MCF 10A (cell line): ENCODE data around the gene KIF1C. TPM values are rescaled to one million over a fixed set of nuclear protein-coding genes. Genes with fewer than 3 reads are reported as not detected.
A peak's percentile ranks its signal among the peaks of the same experiment; 100 is the strongest.

Source experiments
- BruUV-seq: library from RNA; stranded (reverse); fragments of 400-500 nt; replicated peaks from 2 replicates; lab custom pipeline; 2021; lab: Mats Ljungman, UMichigan
- CTCF ChIA-PET: fragments of 300-600 bp; sonication (Branson Sonifier 250); formaldehyde crosslinking; extraction: SDS; loops from one replicate; lab custom pipeline; 2021; ENCODE audit warnings: antibody characterized with exemption, inconsistent platforms; lab: Yijun Ruan, JAX
- POLR2A ChIA-PET: fragments of 300-600, 350-650 bp; sonication (Branson Sonifier 250); formaldehyde crosslinking; extraction: SDS; loops from one replicate; lab custom pipeline; 2020; ENCODE audit warnings: antibody characterized with exemption, inconsistent platforms; lab: Yijun Ruan, JAX
- DNase-seq: peaks from one replicate; pipeline ENCODE4 v3.0.0-alpha.2; 2018; ENCODE audit not compliant: unreplicated experiment
- H3K27ac Mint-ChIP-seq: one replicate; pipeline ENCODE4 v1.8.0; 2022; ENCODE audit warnings: mild to moderate bottlenecking, low read depth, mixed read lengths; ENCODE audit not compliant: unreplicated experiment
- H3K27me3 Mint-ChIP-seq: one replicate; pipeline ENCODE4 v1.8.0; 2022; ENCODE audit warnings: mixed read lengths; ENCODE audit not compliant: insufficient read depth, unreplicated experiment
- H3K36me3 Mint-ChIP-seq: one replicate; pipeline ENCODE4 v1.8.0; 2022; ENCODE audit warnings: mild to moderate bottlenecking, moderate library complexity, mixed read lengths; ENCODE audit not compliant: insufficient read depth, unreplicated experiment
- H3K4me1 Mint-ChIP-seq: one replicate; pipeline ENCODE4 v1.8.0; 2022; ENCODE audit warnings: mixed read lengths; ENCODE audit not compliant: insufficient read depth, unreplicated experiment
- H3K4me3 Mint-ChIP-seq: one replicate; pipeline ENCODE4 v1.8.0; 2022; ENCODE audit warnings: mild to moderate bottlenecking, moderate library complexity, mixed read lengths; ENCODE audit not compliant: unreplicated experiment
- H3K9me3 Mint-ChIP-seq: one replicate; pipeline ENCODE4 v1.8.0; 2022; ENCODE audit warnings: mixed read lengths; ENCODE audit not compliant: unreplicated experiment
- CTCF ChIP-seq: fragments of 200-600 bp; IDR thresholded peaks from one replicate; pipeline ENCODE4 v1.8.0; 2022; ENCODE audit warnings: antibody characterized with exemption, mild to moderate bottlenecking; ENCODE audit not compliant: unreplicated experiment
- intact Hi-C: fragments of 100-400 bp; cut with micrococcal nuclease; formaldehyde crosslinking; loops from 2 replicates; pipeline ENCODE4 v1.14.1; 2022
- total RNA-seq: library from RNA; stranded (reverse); gene quantifications from 2 replicates; pipeline ENCODE4 v1.2.3, GENCODE V29; 2022

The KIF1C gene
- total RNA-seq, 1 experiment from 2014 or later: 84.8 TPM

- no peak for TF ChIP-seq CTCF
- BruUV-seq: no TSS peak
- Mint-ChIP-seq H3K4me1 (no peaks in the 10 kb centered on the region), H3K9me3 (no peaks in the 10 kb centered on the region), H3K36me3 (no peaks in the 10 kb centered on the region), H3K4me3 (no peak overlapping the region), H3K27ac (no peak overlapping the region), H3K27me3 (no peaks in the 10 kb centered on the region)
- POLR2A ChIA-PET: no interaction called here
- CTCF ChIA-PET: interaction anchor here (0.6 kb wide), 1 partner anchor 141 kb away, joined by 3 read pairs; no protein-coding TSS in a partner anchor
- no peak for DNase-seq
- intact Hi-C loops: no loop called here
Measured at GRCh38 chr17:5049314-5049841, 51.6 kb downstream of the KIF1C start.

- H3K27me3 Mint-ChIP-seq: no peaks in the 10 kb centered on the region
- no peak for TF ChIP-seq CTCF
- intact Hi-C loops: no loop called here
- no peak overlapping the region for H3K4me3 Mint-ChIP-seq
- H3K4me1 Mint-ChIP-seq: no peaks in the 10 kb centered on the region
- H3K9me3 Mint-ChIP-seq: no peaks in the 10 kb centered on the region
- no peak overlapping the region for H3K27ac Mint-ChIP-seq
- ChIA-PET POLR2A (no interaction called here), CTCF (no interaction called here)
- no TSS peak for BruUV-seq
- no peaks in the 10 kb centered on the region for H3K36me3 Mint-ChIP-seq
- no peak for DNase-seq
Measured at GRCh38 chr17:5050278-5050677, 52.5 kb downstream of the KIF1C start.

- BruUV-seq: no TSS peak
- CTCF ChIA-PET: interaction anchor here (0.6 kb wide), 1 partner anchor 37 kb away, joined by 5 read pairs; no protein-coding TSS in a partner anchor
- Mint-ChIP-seq H3K4me1 (peaks cover 6% of the 10 kb centered on the region), H3K36me3 (no peaks in the 10 kb centered on the region), H3K9me3 (no peaks in the 10 kb centered on the region), H3K27me3 (peaks cover 11% of the 10 kb centered on the region), H3K4me3 (no peak overlapping the region), H3K27ac (no peak overlapping the region)
- POLR2A ChIA-PET: interaction anchor here (0.5 kb wide), 1 partner anchor 52 kb away, joined by 4 read pairs; no protein-coding TSS in a partner anchor
- intact Hi-C loops: no loop called here
- TF ChIP-seq CTCF: no peak
- DNase-seq: no peak
Measured at GRCh38 chr17:5055543-5055942, 57.8 kb downstream of the KIF1C start.

GRCh38 chr17:5065227-5065744 lies 67.5 kb downstream of the KIF1C start:
- H3K36me3 Mint-ChIP-seq: no peaks in the 10 kb centered on the region
- intact Hi-C loops: loop anchor here (10.0 kb wide), 1 partner anchor 500 kb away; the partner anchor contains the start of gene GGT6
- CTCF ChIA-PET: interaction anchor here (0.6 kb wide), 1 partner anchor 30 kb away, joined by 3 read pairs; no protein-coding TSS in a partner anchor
- no peak overlapping the region for H3K27ac Mint-ChIP-seq
- no peaks in the 10 kb centered on the region for H3K9me3 Mint-ChIP-seq
- POLR2A ChIA-PET: no interaction called here
- peak; percentile 28 for DNase-seq
- no peak for TF ChIP-seq CTCF
- no peak overlapping the region for H3K4me3 Mint-ChIP-seq
- BruUV-seq: no TSS peak
- no peaks in the 10 kb centered on the region for H3K4me1 Mint-ChIP-seq
- H3K27me3 Mint-ChIP-seq: peaks cover 10% of the 10 kb centered on the region
